Right ventricle myocardium superior (tissue), 1 donor: ENCODE data around the gene NDST1. TPM values are rescaled to one million over a fixed set of nuclear protein-coding genes. Genes with fewer than 3 reads are reported as not detected.

Experiments used
- ATAC-seq: fragments of 200-7000 bp; cut with Tn5 transposase; one replicate; pipeline ENCODE4 v1.9.1; 2020; ENCODE audit warnings: mild to moderate bottlenecking; ENCODE audit not compliant: poor library complexity
- DNase-seq: peaks from one replicate; pipeline ENCODE4 v3.0.0-alpha.2; 2020
- intact Hi-C: fragments of 100-400 bp; cut with DNase I; formaldehyde crosslinking; loops from one replicate; pipeline ENCODE4 v1.11.2; 2022
- total RNA-seq: library from RNA; stranded (reverse); fragmentation: NEBNext Ultra II Directional; extraction: Animal tissue kit (Norgen Biotek cat#: 25700); gene quantifications from one replicate; pipeline ENCODE4 v1.2.1, GENCODE V29; 2021
- donor health status: DM: no; HTN: yes; CAD: no; lungs with severe emphysema.

NDST1 gene
- total RNA-seq, 1 donor from 2014 or later, result 50.8 TPM

- ATAC-seq, result no peak
- intact Hi-C loops, result no loop called here
- no peak for DNase-seq
These were observed 4.5 kb upstream of the NDST1 start for GRCh38 chr5:150503386-150503785.

DNA sequence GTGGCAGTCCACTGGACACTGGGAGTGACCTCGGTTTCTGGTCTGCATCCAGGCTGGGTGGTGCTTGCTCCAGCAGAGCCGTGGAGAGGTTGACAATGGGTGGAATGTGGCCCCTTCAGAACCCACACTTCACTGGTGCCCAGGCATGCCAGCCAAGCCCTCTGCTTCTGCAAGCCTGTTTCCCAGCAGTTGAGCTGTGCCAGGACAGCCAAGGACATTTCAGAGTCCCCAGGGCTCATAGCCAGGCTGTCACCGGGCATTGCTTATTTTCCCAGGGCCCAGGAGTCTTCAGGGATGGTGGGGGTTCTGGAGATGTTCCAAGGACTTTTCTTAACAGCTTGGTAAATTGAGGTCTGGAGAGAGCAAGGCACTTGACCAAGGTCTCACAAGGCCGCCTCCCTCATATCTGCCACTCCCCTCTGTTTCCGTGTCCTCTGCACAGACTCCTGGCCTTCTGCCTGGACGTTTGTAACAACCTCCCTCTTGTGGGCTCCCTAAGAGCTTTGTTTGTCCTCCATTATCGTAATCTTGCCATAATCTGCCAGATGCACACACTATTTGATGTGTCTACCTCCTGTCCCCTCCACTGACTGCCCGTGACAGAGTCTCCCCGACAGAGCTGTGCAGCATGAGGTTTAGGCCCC is 3.8 kb upstream of the NDST1 start:
- ATAC-seq, result peak; percentile 71
- DNase-seq, result peak; percentile 79
- intact Hi-C loops, result no loop called here

- ATAC-seq, result peak; percentile 14
- intact Hi-C loops, result no loop called here
- DNase-seq, result no peak
These were observed 2.9 kb upstream of the NDST1 start for GRCh38 chr5:150505041-150505511.

DNA sequence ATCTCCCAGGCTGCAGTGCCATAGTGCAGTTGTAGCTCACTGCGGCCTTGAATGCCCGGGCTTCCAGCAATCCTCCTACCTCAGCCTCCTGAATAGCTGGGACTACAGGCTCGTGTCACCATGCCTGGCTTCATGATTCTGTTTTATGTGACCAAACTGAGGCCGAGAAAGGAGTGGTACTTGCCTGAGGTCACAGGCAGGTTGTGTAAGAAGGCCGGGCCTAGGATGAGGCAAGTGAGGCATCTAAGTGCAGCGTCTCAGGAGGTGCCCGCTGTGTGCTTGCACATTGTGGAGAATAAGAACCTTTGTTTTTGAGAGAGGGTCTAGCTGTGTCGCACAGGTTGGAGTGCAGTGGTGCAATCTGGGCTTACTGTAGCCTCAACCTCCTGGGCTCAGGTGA is 2.1 kb upstream of the NDST1 start:
- intact Hi-C loops, result no loop called here
- ATAC-seq (no peak), DNase-seq (no peak)

DNA sequence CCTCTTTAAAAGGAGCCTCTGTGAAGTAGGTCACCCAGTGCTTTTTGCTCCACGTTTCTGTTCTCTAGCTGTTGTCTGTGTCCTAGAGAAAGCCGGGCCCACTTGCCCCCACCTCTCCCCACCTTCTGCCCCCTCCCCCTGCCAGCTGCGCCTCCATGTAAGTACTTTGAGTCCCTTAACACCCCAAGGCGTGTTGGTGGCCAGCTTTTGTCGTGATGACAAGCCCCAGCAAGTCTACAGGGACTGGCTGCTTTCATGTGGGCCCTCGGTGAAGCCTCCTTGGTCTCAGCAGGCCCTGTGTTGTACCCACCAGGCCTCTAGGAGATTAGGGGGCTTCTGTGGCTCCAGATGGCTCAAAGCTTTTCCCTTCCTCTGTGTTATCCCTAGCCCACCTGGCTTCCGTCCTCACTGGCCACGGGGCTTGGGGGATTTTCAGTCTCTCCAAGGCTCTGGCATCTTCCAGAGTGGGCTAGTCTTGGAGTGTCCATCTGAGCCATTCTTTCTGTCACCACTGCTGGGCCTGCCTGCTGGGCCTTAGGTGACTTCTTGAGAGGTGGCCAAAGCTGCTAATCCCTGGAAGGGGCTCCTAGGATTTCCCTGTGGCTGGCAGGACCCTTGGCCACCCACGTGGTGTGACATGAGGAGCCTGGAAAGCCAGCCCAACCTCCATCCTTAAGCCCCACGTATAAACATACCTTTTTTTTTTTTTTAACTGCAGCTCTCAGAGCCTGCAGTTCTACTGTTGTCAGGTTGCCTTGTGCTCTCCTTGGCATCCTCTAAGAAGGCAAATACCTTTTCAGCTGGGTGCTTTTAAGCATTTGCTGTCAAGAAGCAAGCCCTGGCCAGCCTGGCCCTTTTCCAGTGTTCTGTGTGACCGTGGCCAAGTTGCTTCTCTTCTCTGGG is 1.1 kb upstream of the NDST1 start:
- intact Hi-C loops, result no loop called here
- DNase-seq (no peak), ATAC-seq (no peak)

DNA sequence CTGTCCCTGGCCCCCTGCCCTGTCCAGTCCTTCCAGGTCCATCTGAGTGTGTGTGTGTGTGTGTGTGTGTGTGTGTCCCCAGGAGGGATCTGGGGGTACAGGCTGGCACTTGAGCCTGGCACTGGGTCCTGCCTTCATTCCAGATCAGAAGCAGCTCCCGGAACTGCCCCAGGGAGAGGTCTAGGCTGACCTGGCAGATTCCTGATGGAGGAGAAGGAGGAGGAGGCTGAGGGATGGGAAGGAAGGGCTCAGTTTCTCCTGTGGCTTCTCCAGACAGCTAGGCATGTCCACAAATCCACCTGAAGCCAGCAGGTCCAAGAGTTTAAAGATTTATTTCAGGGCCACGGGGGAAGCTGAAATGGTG is 328 bp downstream of the NDST1 start:
- intact Hi-C loops, result no loop called here
- DNase-seq (no peak), ATAC-seq (no peak)

DNA sequence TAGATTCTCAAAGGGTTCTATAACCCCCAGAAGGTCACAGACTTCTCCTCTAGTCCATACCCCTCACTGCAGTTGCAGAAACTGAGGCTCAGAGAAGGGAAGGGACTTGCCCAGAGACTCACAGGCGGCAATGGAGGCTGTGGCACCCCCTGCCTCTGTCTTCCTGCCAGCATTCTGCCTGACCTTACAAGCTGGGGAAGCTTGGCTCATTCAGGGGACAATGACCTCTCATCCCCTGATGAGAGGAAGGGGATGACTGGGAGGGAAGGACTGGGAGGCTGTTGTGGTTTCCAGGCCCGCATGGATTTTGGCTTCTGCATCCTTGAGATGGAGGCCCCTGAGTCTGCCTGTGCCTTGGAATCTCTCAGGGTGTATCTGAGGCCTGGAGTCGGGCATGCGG is 897 bp downstream of the NDST1 start:
- DNase-seq (no peak), ATAC-seq (no peak)
- intact Hi-C loops, result no loop called here

GRCh38 chr5:150509992-150510391 is 2.1 kb downstream of the NDST1 start:
- intact Hi-C loops, result no loop called here
- DNase-seq (no peak), ATAC-seq (no peak)

DNA sequence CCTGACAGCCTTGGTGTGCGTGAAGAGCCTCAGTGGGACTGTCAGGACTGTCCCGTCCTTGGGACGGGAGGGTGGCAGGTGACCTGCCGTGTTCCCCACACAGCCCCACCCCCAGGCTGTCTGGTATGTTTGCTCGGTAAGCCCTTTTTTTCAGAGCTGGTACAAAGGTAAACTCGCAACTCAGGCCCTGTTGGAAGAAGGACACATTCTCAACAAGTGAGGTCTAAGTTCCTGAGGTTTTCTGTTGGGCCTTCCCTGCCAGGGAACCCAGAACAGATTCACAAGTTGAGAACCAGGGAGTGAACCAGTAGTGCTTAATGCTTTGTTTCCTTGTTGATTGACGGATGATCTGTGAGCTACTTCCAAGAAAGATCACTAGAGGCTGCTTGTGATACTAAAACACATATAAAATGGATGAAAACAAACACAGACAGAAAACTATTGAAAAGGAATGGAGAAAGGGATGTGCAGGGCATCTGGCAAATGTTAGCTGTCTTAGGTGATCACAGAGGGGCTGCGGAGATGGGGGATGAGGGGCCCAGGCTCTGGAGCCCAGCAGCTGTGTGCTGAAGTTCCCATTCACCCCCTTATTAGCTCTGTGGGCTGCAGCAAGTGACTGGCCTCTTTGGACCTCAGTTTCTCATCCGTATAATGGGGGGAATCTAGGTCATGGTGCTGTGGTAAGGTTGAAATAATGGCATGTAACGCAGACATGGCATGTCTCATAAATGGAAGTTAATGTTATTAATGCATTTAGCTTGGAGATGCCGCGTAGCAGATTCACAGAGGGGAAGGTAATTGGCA is 2.7 kb downstream of the NDST1 start:
- DNase-seq (no peak), ATAC-seq (no peak)
- intact Hi-C loops, result no loop called here

DNA sequence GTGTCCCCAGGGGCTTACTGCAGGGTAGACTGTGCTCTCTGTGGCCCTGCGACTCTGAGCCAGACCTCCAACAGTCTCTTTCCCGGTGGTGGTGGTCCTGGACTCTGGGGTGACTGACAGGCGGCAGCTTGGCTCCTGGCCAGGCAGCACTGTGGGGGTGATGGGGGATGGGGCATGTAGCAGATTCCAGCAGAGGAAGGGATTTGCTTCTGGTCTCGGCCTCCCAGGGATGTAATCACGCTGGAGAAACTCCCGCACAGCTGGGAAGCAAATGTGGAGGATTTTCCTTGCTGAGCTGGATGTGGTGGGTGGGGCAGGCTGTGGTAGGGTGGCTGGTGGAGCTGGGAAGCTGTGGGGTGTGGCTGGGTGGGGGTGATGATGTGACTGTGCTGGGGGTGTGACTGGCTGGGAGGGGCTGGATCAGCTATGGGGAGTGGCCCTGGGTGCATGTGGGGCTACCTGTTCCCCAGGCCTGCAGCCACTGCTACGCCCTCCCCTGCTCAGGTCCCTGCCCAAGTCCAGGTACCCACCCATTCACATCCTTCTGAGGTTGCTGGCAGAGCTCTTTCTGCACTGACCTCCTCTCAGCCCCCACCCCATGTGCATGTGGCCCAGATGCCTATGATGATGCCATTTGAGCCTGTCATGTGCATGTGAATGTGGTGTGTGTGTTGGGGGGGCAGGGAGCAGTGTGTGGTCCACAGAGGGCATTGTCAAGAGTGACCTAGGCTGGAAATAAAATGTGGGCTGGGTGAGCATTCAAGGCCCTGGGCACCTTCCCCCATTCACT is 3.8 kb downstream of the NDST1 start:
- ATAC-seq (peak; percentile 9), DNase-seq (peak; percentile 64)
- intact Hi-C loops, result no loop called here

DNA sequence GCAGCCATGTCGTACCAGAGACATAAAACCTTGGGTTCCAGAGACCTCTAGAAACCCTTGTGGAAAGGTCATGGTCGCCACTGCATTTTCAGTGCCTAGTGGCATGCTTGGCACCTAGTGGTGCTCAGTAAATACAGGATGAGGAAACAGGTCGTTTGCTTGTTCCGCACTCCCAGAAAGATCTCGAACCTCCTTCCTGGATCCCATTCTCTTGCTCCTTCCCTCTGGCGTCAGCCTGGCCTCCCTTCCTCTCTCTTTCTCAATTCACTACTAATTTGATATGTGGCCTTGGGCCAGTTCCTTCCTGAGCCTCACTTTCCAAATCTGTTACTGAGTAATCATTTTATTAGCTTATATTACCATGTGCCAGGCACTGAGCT is 4.4 kb downstream of the NDST1 start:
- intact Hi-C loops, result no loop called here
- DNase-seq, result no peak
- ATAC-seq, result no peak

DNA sequence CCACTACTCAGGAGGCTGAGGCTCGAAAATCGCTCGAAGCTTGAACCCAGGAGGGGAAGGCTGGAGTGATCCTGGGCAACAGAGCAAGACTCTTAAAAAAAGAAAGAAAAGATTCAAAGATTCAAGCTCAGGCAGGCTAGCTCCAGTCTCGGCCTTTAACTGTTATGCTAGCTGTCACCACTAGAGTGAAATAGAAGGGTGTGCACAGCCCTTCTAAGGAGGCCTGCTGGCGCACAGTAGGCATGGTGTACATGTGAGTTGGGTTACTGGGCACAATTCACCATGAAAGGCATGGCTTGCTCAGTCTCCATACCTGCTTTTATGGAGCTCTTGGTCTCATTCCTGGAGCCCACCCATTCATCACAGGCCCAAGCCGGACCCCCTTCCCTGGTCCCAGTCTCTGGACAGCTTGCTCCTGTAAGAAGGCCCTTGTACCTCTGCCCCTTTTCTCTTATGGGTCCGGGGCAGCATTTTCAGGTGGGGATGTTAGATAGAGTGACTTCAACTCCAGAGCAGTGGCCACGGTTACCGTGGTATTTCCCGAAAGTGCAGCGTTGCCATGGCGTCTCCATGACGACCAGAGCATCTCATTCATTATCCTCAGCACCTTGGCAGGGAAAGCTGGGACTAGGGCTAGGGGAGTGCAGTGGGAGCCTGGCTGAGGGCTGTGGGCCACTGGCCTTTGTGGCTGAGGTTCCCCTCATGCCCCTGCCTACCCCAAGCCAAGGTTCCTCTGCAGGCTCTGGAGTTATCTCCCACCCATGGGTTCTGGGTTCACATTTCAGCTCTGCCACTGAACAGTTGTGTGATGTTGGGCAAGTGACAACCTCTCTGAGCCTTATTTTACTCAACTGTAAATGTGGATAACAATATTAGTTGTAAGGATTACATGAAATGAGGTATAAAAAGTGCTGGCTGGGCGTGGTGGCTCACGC is 5.7 kb downstream of the NDST1 start:
- ATAC-seq, result no peak
- no peak for DNase-seq
- intact Hi-C loops, result no loop called here

- DNase-seq (peak; percentile 55), ATAC-seq (peak; percentile 52)
- intact Hi-C loops, result no loop called here
These were observed 6.8 kb downstream of the NDST1 start for GRCh38 chr5:150514708-150515211.

- intact Hi-C loops, result no loop called here
- DNase-seq (no peak), ATAC-seq (no peak)
These were observed 7.5 kb downstream of the NDST1 start for GRCh38 chr5:150515446-150515845.

DNA sequence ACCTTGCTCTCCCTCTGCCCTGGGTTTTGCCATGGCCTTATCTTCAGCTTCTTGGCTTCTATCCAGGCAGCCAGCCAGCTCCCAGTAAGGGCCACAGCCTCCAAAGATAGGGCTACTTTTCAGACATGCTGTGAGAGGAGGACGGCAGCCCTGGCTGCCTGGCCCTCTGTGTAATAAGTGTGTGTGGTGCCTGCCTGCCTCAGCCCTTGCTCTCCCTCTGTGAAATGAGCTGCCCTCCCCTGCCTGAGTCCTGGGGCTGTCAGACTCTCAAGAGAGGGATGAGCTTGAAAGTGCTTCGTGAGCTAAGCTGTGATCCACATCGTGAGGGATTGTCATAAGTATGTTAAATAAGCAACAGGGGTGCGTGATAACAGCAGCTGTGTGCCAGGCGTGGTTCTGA is 8.1 kb downstream of the NDST1 start:
- intact Hi-C loops, result no loop called here
- ATAC-seq (peak; percentile 82), DNase-seq (peak; percentile 68)

DNA sequence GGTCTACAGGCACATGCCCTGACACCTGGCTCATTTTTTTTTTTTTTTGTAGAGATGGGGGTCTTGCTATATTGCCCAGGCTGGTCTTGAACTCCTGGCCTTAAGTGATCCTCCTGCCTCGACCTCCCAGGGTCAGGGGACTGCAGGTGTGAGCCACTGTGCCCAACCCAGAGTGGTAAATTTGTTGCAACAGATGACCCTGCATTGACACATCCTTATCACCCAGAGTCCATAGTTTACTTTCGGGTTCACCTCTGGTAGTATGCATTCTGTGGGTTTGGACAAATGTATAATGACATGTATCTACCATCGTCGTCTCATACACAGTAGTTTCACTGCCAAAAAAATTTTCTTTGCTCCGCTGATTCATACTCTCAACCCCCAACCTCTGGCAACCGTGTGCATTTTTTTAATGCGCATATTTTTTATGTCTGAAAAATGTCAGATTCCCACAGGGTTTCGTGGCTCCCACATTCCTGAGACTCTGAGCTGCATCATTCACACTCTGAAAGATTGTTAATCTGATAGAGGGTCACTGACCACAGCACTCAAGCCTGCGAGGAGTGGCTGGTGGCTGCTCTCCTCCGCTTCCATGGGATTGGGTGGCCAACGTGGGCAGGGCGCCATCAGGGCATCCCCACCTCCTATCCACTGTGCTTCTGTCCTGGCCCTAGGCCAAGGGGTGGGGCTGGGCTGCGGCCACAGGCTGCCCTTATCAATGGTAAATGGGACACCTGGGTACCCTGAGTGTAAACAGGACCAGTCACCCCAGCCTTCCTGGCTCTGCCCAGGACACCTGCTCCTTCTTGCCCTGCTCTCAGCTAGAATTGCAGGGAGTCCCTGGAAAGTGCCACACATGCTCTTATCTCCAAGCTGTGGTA is 9.6 kb downstream of the NDST1 start:
- peak; percentile 67 for DNase-seq
- intact Hi-C loops, result no loop called here
- ATAC-seq, result peak; percentile 15
